NCI-H128 (cell line): ENCODE measurements around the gene FEZ2.
A peak's percentile ranks its signal among the peaks of the same experiment; 100 is the strongest.

Experiments used
- DNase-seq: peaks from one replicate; lab custom pipeline; 2025; ENCODE audit not compliant: unreplicated experiment; lab: John Stamatoyannopoulos, UW

The FEZ2 gene

DNA sequence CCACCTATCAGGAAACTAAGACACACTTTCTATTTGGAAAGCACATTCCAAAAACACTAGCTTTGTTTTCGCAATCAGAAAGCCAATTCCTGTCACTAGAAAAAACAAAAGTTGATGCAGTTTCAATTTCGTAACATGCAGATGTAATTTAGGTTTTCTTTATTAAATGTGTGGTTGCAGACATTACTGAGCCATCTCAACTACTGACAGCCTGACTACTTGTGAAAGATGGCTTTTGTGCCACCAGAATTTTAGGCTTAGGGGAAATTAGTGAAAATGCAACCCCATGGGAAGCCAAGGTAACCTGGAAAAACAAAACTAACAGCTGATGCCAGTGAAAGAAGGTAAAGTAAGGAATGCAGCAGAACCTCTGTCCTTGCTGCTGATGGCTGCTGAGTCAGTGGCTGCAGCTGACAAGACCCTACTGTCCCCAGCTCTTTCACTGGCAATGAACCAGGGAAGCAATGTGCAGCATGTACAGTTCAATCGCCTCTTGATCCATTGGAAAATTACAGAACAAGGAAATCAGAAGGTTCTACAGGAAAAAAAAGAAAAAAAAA, 34.9 kb downstream of the FEZ2 start:
- DNase-seq: no peak

GRCh38 chr2:36562240-36562639, 35.7 kb downstream of the FEZ2 start:
- DNase-seq: no peak

DNA sequence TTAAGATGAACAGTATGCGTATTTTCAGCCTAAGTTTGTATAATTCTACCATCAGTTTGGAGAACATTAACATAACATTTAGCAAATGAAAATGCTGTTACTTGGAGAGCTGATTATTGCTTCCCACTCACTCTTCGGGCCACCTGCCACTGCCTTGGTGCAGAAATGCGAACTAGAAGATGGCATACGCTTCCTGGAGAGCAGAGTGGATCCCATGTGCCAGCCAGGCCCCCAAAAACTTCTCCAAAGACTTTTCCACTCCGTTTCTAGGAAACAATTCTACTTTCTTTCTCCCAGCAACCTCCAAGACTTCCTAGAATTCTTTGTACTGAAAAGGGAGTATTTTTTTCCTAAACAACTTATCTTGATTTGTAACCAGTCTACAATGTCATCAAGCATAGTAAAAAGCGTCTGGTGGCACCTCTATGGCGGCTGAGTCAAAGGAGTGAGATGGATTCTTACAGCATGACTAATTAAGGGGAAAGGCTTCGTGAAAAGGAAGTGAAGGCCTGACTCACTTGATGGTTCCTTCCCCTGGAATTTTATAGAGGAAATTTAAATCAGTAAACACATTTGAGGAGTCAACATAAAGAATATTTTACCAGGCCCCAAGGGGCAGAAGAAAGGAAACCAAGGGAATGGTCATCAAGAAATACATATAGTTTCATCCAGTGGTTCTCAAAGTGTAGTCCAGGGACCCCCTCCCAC, 36.6 kb downstream of the FEZ2 start:
- DNase-seq: no peak

DNA sequence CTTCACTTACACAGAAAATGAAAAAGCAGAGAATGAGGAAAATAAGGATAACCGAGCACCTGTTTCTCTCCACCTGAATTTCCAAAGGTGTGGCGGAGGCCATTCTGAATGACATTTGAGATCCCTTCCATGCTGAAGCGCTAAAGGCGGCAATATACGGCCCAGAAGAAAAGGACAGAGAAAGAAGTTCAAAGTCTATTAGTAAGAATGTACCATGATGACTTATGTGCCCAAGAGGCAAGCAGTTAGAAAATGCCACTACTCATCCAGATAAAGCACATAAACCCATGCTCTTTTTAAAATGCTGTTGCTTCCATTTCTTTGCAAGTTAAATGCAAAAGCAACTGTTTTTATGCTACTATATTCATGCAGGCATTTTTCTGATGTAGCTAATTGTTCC, 37.2 kb downstream of the FEZ2 start:
- DNase-seq: no peak

GRCh38 chr2:36559221-36559942, 38.6 kb downstream of the FEZ2 start:
- no peak for DNase-seq

DNA sequence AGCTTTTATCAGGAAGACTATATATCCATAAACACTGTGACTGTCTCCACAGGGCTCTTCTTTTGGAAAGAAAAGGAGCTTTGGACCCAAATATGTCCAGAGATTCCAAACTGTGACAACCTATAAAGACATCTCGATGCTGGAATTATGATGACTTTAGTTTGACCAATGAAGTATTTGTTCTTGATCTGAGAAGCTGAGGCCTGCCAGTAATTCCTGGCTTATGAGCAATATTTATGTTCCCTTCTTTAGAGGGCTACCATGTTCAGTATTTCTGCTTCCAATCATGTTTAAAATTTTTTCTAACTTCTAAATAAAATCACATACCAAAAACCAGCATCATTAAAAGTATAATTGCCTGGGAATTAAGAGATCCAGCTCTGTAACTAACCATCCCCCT, 41.1 kb downstream of the FEZ2 start:
- DNase-seq: no peak

DNA sequence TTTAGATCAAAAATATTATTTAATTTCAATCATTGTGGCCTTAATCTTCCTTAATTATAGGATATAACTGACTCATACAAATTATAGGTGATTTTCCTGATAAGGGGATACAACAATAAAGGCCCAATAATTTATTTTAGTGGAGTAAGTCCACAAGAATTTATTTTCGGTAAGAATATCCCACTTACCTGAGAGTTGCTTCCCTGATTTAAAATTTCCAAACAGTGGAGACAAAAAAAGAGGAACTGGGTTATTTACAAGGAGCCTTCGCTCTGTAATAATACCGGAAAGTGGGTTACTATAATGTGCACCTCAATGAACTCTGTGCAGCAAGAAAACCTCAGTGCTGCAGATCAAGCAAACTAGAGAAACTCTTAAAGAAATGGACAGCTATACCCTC, 42.2 kb downstream of the FEZ2 start:
- no peak for DNase-seq

GRCh38 chr2:36554531-36554930, 43.4 kb downstream of the FEZ2 start:
- DNase-seq: no peak

GRCh38 chr2:36553683-36554082, 44.3 kb downstream of the FEZ2 start:
- DNase-seq: no peak

DNA sequence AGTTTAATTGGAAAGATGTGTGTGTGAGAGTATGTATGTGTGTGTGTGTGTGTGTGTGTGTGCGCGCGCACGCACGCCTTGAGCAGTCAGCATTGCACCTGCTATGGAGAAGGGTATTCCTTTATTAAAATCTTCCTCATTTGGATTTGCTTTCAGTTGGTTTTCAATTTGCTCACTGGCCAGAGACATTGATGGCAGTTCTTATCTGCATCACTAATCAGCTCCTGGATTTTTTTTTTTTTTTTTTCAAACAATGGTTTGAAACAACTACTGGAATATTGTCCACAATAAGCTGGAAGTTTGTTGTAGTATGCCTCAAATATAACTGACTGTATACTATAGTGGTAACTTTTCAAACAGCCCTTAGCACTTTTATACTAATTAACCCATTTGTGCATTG, 48.0 kb downstream of the FEZ2 start:
- no peak for DNase-seq

DNA sequence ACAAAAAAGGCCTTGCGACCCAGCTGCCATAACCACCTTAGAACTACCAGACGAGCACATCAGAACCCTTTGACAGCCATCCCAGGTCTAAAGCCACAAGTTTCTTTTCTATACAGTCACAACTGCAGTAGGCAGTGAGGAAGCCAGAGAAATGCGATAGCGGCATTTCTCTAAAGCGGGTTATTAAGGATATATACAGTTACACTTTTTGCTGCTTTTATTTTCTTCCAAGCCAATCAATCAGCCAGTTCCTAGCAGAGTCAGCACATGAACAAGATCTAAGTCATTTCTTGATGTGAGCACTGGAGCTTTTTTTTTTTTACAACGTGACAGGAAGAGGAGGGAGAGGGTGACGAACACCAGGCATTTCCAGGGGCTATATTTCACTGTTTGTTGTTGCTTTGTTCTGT, 48.8 kb downstream of the FEZ2 start:
- DNase-seq: no peak

DNA sequence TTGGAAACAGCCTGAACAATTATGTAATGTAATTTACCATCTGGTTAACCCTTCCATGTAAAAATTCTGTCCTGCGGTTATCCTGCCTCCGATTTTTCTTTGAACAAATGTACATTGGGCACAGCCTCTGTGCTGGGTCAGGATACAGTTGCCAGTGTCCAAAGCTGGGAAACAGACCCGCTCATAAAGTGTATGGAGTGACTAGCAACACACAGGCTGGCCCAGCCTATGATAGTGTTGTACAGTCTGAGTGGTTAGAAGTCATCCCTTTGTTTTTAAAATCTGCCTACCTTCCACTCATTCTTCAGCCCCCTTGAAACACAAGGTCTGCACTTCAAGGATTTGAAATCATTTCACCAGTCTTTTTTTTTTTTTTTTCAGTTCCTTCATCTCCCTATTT, 50.1 kb downstream of the FEZ2 start:
- DNase-seq: no peak

DNA sequence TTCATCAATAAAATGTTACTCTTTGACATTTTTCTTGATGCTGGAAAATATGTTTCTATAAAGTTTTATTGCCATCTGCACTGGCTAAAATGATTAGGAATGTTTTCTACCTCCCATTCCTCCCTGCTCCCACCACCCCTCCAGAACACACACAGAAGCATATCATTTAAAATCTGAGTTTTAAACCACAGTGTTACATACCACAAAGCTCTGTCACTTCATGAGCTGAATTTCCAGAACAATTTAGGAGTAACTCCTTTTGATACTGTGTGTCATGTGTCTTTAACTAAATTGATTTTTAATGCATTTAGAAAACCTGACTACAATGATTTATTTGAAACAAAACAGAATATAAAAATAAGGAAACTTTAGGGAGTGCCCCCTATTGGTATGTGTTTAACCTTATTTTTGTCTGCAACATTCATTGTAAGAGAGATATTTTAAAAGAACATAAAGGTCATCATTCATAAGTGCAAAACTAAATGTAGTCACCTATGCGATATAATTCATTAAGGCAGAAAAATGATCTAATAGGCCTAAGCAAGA, 52.0 kb downstream of the FEZ2 start:
- DNase-seq: no peak

DNA sequence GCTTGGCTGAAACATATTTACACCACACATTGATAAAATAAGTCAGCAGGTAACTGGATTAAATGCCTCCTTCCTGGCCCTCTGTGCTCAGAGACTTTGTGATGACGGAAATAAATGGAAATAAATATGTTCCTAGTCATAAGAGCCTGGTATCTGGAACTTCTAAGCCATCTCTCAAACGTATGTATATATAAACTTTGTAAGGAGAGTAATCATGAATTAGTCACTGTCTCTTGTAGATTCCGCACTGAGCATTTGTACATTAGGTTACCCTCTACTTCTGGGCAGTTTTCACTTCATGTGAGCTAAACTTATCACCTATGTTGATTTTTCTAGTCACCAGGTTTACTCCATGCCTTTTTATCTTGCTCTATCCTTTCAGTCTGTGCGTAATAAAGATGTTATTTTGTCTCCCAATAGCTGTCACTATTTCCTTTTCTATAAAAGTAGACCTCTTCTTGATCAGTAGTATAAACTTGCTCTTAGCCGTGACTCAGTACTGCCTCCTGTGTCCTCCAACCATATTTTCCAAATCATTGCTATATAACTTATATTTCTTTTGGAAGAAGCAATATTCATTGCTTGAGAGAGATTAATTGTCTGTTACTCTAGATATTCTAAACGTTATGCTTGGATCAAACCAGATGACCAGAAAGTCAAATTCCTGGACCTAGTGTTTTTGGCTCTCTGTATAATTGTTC, 53.2 kb downstream of the FEZ2 start:
- DNase-seq: no peak

- no peak for DNase-seq
Observed at GRCh38 chr2:36541891-36542595, 55.9 kb downstream of the FEZ2 start.

DNA sequence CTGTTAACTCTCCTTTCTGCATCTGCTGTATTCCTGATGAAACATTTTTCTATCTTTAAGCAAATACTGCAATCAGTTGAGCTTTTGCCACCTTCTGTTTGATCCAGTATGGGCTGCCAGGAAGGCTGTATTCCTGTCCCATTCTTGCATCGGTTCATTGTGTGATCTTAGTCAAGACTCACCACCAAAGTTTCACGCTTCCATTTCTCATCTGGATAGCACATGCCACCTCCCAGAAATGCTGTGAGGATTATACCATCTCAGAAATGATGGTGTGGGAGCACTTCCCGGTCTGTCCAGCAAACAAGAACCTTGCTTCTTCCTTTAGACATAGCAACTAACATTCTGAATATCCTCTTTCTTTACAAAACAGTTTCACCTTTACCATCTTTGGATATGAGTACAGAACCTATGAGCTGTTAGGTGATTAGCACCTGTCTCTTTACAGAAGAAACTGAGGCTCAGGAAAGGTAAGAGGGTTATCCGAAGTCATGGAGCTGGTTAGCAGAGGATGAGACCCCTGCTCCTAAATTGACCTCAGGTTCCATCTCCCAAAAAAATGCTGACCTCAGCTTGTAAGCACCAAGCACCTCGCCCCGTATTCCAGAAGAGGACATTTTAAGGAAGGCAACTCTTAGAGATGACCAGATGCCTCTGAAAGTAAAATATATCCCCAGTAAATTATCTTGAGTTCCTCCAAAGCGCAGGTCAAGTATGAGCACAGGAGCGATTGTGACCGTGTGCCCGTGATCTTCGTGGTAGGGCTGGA, 56.8 kb downstream of the FEZ2 start:
- no peak for DNase-seq

DNA sequence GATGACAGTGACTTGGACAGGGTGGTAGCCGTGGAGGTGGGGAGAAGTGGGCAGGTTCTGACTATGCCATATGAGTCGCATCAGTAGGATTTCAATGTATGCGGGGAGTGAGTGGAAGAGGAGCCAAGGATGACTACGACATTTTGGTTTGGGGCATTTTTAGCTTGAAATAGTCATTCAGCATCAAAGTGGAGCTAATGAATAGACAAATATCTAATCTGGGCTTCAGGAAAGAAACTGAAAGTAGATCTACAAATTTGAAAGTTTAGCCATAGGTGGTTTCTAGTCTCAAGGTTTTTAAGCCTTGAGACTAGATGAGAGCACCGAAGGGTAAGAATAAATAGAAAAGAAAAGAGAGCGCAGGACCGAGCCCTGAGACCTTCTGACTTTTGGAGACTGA, 58.3 kb downstream of the FEZ2 start:
- DNase-seq: no peak

DNA sequence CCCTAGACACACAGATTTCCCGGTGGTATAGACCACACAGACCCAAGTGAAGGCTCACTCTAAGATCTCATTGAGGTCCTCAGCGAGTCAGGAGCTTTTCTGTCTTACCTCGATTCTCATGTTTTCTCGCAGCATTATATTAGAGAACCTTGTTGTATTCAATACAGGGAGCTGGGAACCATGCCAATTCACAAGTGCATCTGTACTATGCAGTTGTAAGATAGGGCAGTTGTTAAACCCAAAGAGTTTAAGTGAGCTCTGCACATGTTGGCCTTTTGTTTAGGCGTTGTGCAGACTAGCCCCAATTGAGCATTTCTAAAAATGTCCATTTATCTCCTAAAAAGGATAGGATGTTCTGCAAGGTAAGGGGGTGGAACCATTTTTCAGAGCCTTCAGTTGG, 59.6 kb downstream of the FEZ2 start:
- peak; percentile 68 for DNase-seq

- DNase-seq: no peak
Observed at GRCh38 chr2:36536776-36537175, 61.2 kb downstream of the FEZ2 start.

DNA sequence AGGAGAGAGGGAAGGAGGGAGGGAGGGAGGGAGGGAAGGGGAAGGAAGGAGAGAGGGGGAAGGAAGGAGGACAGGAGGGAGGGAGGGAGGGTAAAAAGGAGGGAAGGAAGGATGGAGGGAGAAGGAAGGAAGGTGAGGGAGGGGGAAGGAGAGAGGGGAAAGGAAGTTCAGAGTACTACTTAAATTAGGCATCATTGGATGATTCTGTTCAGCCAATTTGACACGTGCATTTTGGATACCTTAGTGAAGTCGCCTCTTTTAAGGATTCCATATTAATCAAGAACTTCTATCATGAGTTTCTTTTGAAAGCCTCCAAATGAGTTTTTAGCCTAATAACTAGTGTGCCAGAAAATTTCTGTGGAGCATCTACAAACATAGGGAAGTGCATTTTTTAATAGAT, 62.9 kb downstream of the FEZ2 start:
- no peak for DNase-seq
